ENCODE results near the gene DNAJB9. TPM values are rescaled to one million over a fixed set of nuclear protein-coding genes. Genes with fewer than 3 reads are reported as not detected.

The DNAJB9 gene
- total and polyA plus RNA-seq, 2 of the 13 experiments (the other 11 are each of a cell fraction or from before 2014, with no cell fraction given) = 8.6 to 16.4 TPM

DNA sequence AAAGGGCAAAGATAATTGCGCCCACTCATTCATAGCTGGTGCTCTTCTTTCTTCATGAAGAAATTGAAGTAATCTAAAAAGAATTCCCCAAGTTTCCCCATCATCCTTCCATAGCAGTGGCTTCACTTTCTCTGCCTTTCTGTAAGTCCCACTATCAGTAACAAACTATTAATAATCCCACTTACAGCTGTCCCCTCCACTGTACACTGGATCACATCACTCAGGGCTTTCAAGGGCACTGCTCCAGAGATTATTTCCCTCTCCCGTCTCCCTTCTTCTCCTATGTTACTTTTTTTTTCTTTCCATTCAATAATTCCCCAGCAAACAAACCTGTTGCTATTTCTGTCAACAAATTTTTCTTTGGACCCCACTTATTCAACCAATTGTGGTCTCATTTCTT, 16.2 kb downstream of the DNAJB9 start:
- H3K9me3 ChIP-seq (ENCODE audit: low read length) = no peaks in the 10 kb centered on the region
- TF ChIP-seq, protein P1, sequence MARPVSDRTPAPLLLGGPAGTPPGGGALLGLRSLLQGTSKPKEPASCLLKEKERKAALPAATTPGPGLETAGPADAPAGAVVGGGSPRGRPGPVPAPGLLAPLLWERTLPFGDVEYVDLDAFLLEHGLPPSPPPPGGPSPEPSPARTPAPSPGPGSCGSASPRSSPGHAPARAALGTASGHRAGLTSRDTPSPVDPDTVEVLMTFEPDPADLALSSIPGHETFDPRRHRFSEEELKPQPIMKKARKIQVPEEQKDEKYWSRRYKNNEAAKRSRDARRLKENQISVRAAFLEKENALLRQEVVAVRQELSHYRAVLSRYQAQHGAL (CRISPR knock-in tag; IDR thresholded peaks at IDR 0.05; ENCODE audit: not compliant biosample characterization) = no peak
- TF ChIP-seq HOXA3 (CRISPR knock-in tag; IDR thresholded peaks at IDR 0.05) (no peak), KLF11 (CRISPR knock-in tag; IDR thresholded peaks at IDR 0.05) (no peak)
- TF ChIP-seq, protein P2, sequence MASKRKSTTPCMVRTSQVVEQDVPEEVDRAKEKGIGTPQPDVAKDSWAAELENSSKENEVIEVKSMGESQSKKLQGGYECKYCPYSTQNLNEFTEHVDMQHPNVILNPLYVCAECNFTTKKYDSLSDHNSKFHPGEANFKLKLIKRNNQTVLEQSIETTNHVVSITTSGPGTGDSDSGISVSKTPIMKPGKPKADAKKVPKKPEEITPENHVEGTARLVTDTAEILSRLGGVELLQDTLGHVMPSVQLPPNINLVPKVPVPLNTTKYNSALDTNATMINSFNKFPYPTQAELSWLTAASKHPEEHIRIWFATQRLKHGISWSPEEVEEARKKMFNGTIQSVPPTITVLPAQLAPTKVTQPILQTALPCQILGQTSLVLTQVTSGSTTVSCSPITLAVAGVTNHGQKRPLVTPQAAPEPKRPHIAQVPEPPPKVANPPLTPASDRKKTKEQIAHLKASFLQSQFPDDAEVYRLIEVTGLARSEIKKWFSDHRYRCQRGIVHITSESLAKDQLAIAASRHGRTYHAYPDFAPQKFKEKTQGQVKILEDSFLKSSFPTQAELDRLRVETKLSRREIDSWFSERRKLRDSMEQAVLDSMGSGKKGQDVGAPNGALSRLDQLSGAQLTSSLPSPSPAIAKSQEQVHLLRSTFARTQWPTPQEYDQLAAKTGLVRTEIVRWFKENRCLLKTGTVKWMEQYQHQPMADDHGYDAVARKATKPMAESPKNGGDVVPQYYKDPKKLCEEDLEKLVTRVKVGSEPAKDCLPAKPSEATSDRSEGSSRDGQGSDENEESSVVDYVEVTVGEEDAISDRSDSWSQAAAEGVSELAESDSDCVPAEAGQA (IDR thresholded peaks at IDR 0.05; ENCODE audit: low read depth) = no peak
- TF ChIP-seq, protein P2 (CRISPR knock-in tag; IDR thresholded peaks at IDR 0.05; ENCODE audit: borderline replicate concordance) = no peak
- TF ChIP-seq, protein P3, sequence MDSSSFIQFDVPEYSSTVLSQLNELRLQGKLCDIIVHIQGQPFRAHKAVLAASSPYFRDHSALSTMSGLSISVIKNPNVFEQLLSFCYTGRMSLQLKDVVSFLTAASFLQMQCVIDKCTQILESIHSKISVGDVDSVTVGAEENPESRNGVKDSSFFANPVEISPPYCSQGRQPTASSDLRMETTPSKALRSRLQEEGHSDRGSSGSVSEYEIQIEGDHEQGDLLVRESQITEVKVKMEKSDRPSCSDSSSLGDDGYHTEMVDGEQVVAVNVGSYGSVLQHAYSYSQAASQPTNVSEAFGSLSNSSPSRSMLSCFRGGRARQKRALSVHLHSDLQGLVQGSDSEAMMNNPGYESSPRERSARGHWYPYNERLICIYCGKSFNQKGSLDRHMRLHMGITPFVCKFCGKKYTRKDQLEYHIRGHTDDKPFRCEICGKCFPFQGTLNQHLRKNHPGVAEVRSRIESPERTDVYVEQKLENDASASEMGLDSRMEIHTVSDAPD (CRISPR knock-in tag; IDR thresholded peaks at IDR 0.05) = no peak
- ChIA-PET CTCF (ENCODE audit: low intra/inter-chr PET ratio, low total read pairs) (no interaction called here), POLR2A (no interaction called here)
- H3K4me1 ChIP-seq (ENCODE audit: insufficient read depth, low read length) = peaks cover 24% of the 10 kb centered on the region
- no peaks in the 10 kb centered on the region for H4K20me1 ChIP-seq (ENCODE audit: insufficient read depth, low read length)
- H3K4me2 ChIP-seq (ENCODE audit: low read depth, low read length) = no peak overlapping the region
- no peak overlapping the region for H2AFZ ChIP-seq (ENCODE audit: low read length)
- no peaks in the 10 kb centered on the region for H3K79me2 ChIP-seq (ENCODE audit: insufficient read depth, low read length)
- intact Hi-C loops (cut with micrococcal nuclease; ENCODE audit: unreplicated experiment) (no loop called here), in situ Hi-C loops (cut with HindIII; ENCODE audit: extremely low pct_ligation_motif_present, low pct_unique_long_range_greater_than_20kb) (no loop called here)
- H3K27ac ChIP-seq (ENCODE audit: extremely low read length, insufficient read depth, low read length) = no peak overlapping the region
- H3K4me3 ChIP-seq (replicated peaks in 1 of 3; ENCODE audit: insufficient read depth in 1 of 3, low read depth in 2 of 3, low read length in 3 of 3) = no peak overlapping the region
- no peak for DNase-seq (ENCODE audit: low spot score)
- no peaks in the 10 kb centered on the region for H3K36me3 ChIP-seq (replicated peaks in 1 of 2; ENCODE audit: control insufficient read depth in 1 of 2, insufficient read depth in 2 of 2, low read length in 2 of 2)
- ATAC-seq = no peak
- no peaks in the 10 kb centered on the region for H3K27me3 ChIP-seq (ENCODE audit: control insufficient read depth in 1 of 2, insufficient read depth in 2 of 2, low read length in 2 of 2)
- no peak for FAIRE-seq
- WGBS (ENCODE audit: low lambda C conversion rate) = 65% methylated on average over 2 of the region's 2 CpGs
- no peak overlapping the region for H3K9ac ChIP-seq (ENCODE audit: insufficient read depth, low read depth, low read length)
- no TSS peak for BruUV-seq (replicated peaks)
